IPS-11a (cell line): Measurements from ENCODE around the gene FARS2.

Experiments
- H3K4me3 ChIP-seq: one replicate; pipeline ENCODE4 v1.5.1; 2013; ENCODE audit warnings: low read depth, low read length, control low read depth

Gene FARS2

DNA sequence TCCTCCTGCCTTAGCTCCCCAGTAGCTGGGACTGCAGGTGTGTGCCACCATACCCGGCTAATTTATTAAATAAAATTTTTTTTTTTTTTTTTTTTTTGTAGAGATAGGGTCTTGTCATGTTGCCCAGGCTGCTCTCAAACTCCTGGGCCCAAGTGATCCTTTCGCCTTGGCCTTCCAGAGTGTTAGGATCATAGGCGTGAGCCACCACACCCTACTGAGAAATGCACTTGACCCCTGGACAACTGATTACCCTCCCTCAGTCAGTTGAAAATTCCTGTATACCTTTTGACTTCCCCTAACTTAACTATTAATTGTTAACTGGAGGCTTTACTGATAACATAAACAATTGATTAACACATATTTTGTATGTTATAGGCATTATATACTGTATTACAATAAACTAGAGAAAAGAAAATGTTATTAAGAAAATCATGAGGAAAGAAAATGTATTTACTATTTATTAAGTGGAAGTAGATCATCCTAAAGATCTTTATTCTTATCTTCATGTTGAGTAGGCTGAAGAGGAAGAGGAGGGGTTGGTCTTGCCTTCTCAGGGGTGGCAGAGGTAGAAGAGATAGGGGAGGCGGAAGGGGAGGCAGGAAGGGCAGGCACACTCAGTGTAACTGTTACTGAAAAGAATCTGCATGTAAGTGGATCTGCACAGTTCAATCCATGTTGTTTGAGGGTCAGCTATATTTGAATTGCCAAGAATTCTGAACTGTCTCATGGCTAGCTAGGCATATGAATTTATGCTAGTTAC, 104.3 kb downstream of the FARS2 start:
- no peak overlapping the region for H3K4me3 ChIP-seq

DNA sequence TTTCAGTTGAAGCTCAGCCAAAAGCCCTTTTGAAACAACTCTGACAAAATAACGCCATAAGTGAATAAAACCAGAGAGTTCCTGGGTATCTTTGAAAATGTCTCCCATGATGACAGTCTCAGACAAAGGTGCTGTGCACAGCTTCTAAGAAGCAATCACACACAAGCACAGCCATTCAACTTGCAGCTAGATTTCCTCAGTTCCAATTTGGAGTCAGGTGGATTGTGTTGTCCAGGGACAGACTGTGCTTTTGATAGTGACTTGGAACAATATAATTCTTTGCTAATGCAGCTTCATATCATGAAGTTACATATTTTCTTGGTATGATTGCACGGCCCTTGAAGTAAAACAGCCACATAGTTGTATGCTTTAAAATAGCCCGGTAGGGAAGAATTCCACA, 105.6 kb downstream of the FARS2 start:
- H3K4me3 ChIP-seq: no peak overlapping the region

DNA sequence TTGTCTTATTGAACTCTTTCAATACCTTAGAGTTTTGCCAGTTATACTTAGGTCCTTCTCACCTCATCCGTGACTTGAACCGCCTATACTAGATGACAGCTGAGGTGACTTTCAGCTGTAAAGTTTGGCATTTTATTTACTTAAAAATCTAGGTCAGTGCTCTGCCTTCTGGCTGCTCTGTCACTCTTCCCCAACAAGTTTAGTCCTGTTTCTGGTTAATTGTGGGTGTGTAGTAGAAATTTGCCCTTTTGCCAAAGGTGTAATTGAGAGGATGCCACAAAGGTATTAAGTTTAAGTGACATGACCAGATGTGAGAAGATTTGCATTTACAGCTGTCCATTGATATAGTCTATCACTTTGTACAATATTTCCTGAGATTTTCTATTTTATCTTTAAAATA, 106.2 kb downstream of the FARS2 start:
- H3K4me3 ChIP-seq: no peak overlapping the region

DNA sequence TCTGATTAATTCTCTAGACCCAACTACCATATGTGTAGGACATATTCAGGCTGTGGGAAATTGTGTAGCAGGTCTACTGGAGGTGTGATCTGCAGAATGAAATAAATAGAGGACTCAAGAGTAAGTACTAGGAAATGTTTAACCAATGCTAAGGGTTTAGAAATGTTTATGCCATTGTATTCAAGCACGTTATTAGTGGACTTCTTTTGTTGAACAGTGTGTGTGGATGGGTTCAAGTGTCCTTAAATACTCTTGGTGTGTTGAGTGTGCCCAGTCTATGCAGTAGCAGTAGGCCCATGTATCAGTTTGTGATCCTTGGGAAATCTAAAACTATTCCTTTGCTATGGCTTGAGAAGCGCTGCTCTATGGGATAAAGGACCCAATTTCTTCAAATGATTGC, 112.1 kb downstream of the FARS2 start:
- H3K4me3 ChIP-seq: no peak overlapping the region

DNA sequence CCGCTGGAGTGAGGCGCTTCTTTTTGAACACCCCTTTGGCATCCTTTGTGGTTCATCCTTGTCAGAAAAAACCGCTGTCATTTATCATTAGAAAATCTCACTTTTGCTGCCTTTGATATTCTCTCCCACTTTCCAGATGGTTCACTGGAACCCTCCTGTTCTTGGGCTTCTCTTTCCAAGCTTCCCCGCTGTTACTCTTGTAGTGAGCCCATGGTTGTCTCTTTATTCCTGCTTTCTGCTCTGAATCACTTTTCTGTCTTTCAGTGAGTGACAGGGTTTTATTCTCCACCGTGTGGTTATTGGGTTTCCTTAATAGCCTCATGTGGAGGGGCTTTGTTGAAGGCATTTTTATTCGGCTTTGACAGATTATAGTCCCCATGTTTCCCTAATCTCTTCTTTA, 117.0 kb downstream of the FARS2 start:
- H3K4me3 ChIP-seq: no peak overlapping the region

DNA sequence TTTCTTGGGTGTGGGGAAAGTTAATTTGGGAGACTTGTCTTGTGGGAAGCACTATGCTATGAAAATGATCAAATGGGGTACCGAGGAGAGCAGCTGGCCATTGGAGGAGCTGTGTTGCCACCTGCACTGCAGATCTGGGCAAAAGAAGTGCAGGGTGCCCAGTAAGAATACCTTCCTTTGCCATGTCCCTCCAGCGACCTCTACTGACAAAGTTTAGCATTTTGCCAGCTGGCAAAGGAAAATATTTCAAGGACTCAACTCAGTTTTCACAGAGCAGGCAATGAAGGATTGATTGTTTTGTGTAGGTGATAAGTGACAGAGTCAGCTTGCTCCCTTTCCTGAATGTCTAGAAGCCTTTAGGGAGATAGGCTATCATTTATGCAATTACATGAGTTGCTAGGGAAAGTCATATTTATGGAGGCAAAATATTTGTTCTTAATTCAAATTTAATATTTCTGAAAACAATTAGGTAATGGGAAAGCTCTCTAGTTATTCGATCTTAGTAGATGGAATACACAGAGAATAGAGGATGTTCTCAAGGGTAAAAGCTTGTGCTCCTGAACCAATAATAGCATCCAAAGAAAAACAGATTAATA, 118.4 kb downstream of the FARS2 start:
- no peak overlapping the region for H3K4me3 ChIP-seq

DNA sequence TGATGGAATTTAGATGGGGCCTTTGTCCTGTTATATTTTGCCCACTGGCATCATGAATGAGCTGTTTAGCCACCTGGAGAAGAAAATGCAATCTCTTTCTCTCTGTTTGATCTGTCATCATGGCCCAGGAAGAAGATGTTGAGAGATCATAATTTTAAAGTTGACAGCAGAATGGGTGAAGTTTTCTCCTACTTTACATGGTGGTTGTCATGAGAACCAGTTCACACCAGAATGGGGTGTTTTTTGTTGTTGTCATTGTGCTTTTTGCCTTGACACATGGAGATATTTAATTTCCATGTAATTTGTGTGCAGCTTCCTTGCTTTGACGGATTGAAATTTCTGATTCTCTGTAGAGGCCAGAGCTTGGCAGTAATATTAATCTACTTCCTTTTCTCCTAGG, 122.5 kb downstream of the FARS2 start:
- H3K4me3 ChIP-seq: no peak overlapping the region

DNA sequence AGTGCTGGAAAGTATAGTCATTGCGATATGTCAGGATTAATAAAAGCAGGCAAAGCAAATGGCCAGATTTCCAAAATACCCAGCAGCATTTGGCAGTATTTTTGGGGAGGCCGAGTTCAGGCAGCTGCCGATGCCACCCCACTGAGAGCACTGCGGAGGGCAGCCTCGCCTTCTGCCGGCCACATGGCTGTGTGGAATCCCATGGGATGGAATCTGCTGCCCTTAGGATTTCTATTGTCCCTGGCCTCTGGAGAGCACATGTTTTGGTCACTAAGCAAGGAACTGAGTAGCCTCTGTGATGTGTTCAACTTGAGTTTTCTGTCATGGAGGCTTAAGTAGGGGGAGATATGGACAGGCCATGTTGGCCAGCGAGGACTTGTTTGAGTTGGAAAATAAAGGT, 123.0 kb downstream of the FARS2 start:
- no peak overlapping the region for H3K4me3 ChIP-seq

DNA sequence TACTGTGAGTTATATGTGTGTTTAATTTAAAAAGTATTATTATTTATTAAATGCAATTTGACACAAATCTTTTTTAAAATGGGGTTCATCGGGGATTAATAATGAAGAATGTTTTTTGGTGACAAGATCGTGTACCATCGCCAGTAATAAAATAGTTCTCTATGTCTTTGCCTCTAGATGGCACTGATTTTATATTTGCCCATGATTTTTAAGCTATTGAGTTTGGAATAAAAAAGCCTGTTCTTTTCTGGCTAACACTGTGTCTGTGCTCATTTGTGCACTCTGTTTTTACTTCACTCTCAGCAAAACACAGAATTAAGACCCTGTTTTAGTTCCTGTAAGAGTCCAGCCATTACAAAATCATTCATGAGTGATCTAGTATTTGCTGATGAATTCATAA, 127.0 kb downstream of the FARS2 start:
- no peak overlapping the region for H3K4me3 ChIP-seq

DNA sequence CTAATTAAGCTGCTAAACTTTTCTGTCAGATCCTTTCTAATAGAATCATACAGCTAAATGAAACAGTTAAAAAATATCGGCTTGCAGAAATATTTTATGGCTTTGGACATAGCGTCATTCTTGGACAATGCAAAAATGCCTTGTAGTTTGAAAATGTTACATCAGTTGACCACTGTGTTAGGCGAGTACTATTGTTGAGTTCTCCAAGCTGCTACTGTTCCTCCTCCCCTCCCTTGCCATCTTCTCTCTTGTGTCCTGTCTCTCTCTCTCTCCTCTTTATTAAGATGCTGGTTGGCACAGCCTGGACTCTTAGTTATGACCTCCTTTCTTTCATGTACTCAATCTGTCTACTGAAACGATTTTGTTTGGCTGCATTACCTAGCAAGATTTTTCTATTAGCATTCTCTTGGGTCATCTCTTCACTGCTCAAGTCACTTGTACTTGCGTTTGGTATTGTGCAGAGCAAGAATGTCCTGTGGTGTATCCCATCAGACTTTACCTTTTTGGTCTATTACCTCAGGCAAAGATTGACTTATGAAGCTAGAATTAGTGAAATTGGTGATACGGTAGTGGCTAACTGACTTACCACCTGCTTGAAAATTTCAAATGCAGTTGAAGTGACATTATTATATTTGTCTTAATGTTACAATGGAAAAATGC, 127.9 kb downstream of the FARS2 start:
- no peak overlapping the region for H3K4me3 ChIP-seq

DNA sequence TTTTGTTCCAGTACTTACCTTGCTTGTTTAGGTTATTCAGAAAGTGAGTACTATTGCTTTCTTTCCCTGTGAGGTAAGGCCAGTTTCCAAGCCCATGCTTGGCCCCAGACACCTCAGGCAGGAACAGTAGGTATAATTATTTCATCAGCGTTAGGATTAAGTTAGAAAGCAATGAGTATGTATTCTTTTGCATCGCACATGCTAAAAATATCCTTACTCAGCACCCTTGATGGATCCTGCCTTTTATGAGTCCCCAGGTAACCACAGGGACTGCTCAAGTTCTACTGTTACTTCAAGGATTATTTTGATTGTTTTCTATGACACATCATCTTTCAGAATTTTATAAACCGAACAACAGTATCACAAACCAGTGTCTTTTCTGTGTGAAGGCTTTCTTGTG, 128.9 kb downstream of the FARS2 start:
- H3K4me3 ChIP-seq: no peak overlapping the region

DNA sequence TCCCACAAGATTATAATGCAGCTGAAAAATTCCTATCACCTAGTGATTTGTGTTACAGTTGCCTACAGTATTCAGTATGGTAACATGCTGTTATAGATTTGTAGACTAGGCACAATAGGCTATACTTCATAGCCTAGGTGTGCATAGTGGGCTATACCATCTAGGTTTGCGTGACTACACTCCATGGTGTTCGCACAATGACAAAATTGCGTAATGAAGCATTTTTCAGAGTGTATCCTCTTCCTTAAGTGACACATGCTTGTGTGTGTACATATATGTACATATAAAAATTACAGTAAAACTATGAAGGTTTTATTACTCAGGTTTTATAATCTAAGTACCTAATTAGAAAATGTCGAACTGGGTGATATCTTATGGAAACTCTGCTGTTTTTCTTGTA, 133.0 kb downstream of the FARS2 start:
- H3K4me3 ChIP-seq: no peak overlapping the region

DNA sequence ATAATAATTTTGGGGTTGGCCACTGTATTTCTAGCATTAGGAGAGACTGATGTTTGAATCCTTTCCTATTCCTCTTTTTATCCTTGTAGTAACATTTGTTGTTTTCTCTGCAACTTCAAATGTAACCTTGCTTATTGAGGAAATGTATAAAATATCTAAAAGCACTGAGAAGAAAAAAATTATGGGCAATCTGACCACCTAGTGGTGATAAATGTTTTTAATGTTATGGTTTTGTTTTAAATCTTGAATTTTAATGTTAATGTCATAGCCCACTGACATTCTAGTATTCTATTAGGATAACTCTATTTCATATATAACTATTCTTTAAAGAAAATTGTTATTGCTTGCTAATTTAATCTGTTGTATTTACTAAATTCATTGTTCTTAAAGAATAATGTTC, 134.4 kb downstream of the FARS2 start:
- no peak overlapping the region for H3K4me3 ChIP-seq

DNA sequence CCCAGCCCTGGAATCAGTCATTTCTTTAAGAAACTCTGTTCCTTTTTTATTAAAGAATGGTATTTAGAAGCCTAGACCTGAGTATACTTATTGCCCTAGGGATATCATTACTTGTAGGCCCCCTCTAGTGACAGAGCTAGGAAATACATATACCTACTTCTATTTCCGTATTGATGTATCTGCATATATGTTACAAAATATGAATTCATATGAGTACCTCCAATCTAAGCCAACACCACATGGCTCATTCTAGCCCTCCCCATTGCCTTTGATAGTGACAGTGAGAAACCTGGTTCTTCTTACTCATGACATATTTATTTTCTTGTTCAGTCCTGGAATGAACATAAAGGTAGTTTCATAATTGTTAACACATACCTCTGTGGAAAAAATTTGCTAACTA, 137.2 kb downstream of the FARS2 start:
- H3K4me3 ChIP-seq: no peak overlapping the region

DNA sequence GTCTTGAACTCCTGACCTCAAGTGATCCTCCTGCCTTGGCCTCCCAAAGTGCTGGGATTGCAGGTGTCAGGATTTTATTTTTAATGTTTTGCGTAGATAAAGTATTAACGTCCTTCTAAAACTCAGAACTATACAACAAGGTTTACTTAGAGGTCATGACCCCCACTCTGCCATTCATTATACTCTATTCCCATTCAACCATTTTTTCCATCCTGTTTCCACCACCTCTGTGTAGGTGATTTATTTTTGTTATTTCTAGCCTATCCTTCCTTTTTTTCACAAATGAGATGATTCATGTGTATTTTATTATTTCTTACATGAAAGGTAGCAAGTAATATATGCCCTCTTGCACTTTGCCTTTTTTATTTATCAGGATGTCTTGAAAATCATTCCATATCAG, 138.1 kb downstream of the FARS2 start:
- H3K4me3 ChIP-seq: no peak overlapping the region

DNA sequence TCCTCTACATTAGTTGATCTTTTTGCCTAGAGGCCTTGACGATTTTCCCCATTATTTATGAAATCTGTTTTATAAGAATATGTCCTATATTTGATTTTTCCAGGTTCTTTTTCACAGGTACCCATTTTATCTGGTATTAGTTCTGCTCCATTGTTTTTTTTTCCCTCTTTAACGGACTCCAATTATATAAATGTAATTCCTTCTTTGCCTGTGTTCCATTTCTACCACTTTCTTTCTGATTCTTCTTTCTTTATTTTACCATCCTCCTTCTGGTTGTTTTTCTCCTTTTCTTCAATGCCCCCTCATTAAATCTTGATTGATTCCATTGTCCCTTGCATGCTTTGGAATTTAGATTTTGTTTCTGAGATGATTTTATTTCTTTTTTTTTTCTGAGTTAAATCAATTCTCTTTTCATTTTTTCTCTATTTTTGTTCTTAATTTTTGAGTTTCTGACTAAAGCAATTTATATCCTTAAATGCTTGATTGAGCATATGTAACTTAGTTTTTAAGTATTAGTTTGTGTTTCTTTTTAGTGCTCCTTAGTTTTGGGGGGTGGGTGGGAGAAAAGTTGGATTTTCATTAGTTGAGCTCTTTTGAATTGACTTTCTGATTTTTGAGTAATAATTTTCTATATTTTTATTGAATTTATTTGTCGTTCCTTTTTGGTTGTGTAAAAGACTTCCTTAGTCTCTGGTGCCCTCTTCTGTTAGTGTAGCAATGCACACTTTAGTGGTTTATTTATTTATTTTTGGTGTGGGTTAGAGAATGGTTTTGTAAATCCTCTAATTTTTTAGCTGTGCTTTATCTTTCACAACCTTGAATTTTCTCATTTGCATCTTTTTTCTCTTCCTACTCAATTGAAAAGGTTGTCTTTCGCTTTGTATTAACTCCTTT, 140.8 kb downstream of the FARS2 start:
- no peak overlapping the region for H3K4me3 ChIP-seq

DNA sequence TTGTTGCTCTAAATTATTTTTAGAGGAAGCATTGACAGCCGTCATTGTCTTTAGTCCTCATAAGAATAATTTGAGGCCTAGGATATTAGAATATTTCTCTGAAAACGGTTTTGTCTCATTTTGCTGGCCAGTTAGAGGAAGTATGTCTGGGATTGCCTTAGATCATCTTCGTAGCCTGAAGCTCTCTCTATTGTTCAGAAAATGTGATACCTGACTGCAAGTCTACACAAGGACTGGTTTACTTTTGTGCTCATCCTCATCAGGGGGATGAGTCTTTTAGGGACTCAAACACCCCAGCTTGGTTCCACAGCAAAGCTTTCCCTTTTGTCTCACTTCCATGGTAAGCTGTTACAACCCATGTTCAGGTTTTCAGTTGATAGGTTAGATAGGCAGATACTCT, 141.8 kb downstream of the FARS2 start:
- no peak overlapping the region for H3K4me3 ChIP-seq

DNA sequence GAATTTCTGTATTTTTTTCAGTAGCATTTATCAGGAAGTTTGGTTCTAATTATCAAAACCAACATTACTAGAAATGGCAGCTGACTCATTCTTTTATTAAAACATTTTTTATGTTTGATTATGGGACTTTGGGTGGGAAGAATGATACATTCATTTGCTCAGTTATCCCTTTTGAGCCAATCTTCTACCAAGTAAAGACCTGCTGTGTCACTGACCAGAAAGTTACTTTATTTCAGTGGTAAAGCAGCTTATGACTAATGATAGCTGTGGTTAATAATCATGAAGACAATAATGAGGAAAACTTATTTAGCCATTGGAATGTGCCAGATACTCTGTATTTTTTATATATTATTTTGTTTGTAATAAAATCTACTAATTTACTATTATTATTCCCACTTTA, 142.3 kb downstream of the FARS2 start:
- H3K4me3 ChIP-seq: no peak overlapping the region

DNA sequence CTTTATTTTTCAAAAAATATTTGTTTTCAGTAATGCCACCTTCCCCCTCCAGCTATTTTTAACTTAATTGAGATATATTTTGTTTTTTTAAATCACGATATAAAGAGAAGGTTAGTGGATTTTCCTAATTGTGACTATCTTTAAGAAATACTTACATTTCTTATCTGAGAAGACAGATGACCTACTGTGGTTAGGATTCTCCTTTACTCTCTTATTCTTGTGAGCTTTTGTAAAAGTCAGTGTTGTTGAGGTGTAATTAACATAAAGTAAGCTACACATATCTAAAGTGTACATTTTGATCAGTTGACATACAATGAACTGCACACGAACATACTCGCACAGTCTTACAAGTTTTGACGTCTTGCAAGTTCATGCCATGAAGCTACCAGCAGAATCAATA, 144.7 kb downstream of the FARS2 start:
- no peak overlapping the region for H3K4me3 ChIP-seq

DNA sequence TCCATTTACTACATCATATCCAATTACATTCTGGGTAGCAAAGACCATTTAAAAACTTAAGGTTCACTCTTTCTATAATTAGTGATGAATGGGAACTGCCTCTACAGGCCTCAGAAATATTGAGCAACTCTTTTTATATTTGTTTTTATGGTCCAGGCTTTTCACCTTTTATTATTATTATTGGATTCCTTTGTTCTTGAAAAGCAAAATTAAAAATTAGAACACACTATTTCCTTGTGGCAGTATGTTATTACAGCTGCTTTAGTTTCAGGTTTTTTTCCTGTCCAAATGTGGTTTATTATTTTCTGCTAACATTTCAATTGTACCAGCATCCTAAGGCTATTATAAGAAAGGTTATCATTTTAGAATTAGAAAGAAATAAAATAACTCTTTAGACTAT, 150.1 kb downstream of the FARS2 start:
- H3K4me3 ChIP-seq: no peak overlapping the region

DNA sequence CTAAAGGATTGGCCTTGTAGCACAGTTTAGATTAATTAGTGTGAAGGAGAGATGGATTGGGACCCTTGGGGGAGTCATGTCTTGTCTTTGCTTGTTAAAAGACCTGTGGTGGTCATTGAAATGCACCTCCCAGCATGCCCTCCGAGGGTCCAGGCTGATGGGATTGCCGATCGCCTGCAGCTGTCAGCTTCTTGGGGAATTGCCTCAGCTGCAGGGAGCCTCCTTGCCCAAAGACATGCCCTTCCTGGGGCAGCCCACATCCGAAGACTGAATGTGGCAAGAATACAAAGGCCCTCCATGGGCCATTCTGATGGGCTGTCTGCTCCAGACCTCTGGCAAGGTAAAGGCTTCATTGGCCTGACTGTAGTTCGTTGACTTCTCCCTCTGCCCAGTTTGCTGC, 150.7 kb downstream of the FARS2 start:
- no peak overlapping the region for H3K4me3 ChIP-seq
